HG02623 (cell line): Measurements from ENCODE around the gene ABHD10.

Experiments
- ATAC-seq: cut with Tn5 transposase; IDR thresholded peaks from one replicate; pipeline ENCODE4 v1.9.1; 2021; ENCODE audit warnings: moderate library complexity; ENCODE audit not compliant: unreplicated experiment

ABHD10 gene

GRCh38 chr3:111978583-111979433 is at the start of gene ABHD10:
Gene ABHD10, plus strand, starts transcription at chr3:111979026. Its CDS starts 36 bp downstream, at chr3:111979062.
- peak; percentile 93 for ATAC-seq

- ATAC-seq, result no peak
Measured at GRCh38 chr3:111929484-111929883, 49.3 kb upstream of the ABHD10 start.

GRCh38 chr3:111932946-111933345 is 45.9 kb upstream of the ABHD10 start:
- no peak for ATAC-seq

- ATAC-seq, result no peak
Measured at GRCh38 chr3:111936191-111936841, 42.5 kb upstream of the ABHD10 start.

GRCh38 chr3:111936967-111937366 is 41.9 kb upstream of the ABHD10 start:
- ATAC-seq, result no peak

GRCh38 chr3:111937871-111938270 is 41.0 kb upstream of the ABHD10 start:
- no peak for ATAC-seq

- ATAC-seq, result no peak
Measured at GRCh38 chr3:111939873-111940272, 39.0 kb upstream of the ABHD10 start.

GRCh38 chr3:111943533-111943932 is 35.3 kb upstream of the ABHD10 start:
- ATAC-seq, result no peak

GRCh38 chr3:111944372-111944771 is 34.5 kb upstream of the ABHD10 start:
- ATAC-seq, result no peak

GRCh38 chr3:111947231-111947630 is 31.6 kb upstream of the ABHD10 start:
- no peak for ATAC-seq

- ATAC-seq, result no peak
Measured at GRCh38 chr3:111948786-111949185, 30.0 kb upstream of the ABHD10 start.

- ATAC-seq, result no peak
Measured at GRCh38 chr3:111949712-111950111, 29.1 kb upstream of the ABHD10 start.

GRCh38 chr3:111951032-111951431 is 27.8 kb upstream of the ABHD10 start:
- no peak for ATAC-seq

GRCh38 chr3:111952086-111952485 is 26.7 kb upstream of the ABHD10 start:
- no peak for ATAC-seq

- ATAC-seq, result no peak
Measured at GRCh38 chr3:111952866-111953450, 25.9 kb upstream of the ABHD10 start.

- no peak for ATAC-seq
Measured at GRCh38 chr3:111954228-111954990, 24.4 kb upstream of the ABHD10 start.

GRCh38 chr3:111955876-111956275 is 22.9 kb upstream of the ABHD10 start:
- ATAC-seq, result no peak

GRCh38 chr3:111956449-111956848 is 22.4 kb upstream of the ABHD10 start:
- no peak for ATAC-seq

- no peak for ATAC-seq
Measured at GRCh38 chr3:111956995-111957734, 21.7 kb upstream of the ABHD10 start.

- no peak for ATAC-seq
Measured at GRCh38 chr3:111961461-111962164, 17.2 kb upstream of the ABHD10 start.
